ENCODE measurements around the gene TEKT3.

- TF ChIP-seq CTCF (IDR thresholded peaks at IDR 0.05; ENCODE audit: extremely low read depth in 1 of 2, insufficient read depth in 1 of 2, low read depth in 1 of 2, low read length in 2 of 2): no peak
- TF ChIP-seq JUN (IDR thresholded peaks at IDR 0.05; ENCODE audit: borderline replicate concordance, insufficient read depth, insufficient read length, low read depth): no peak
- no peak for TF ChIP-seq MAX (IDR thresholded peaks at IDR 0.05; ENCODE audit: insufficient read depth, insufficient read length)
- no peak for TF ChIP-seq POLR2AphosphoS5 (IDR thresholded peaks at IDR 0.05; ENCODE audit: insufficient read depth, low read depth, low read length)
- no peak for TF ChIP-seq POLR2A (IDR thresholded peaks at IDR 0.05; ENCODE audit: low read depth, low read length)
- TF ChIP-seq FOS (IDR thresholded peaks at IDR 0.05; ENCODE audit: borderline replicate concordance, insufficient read depth, low read length): no peak
Measured at GRCh38 chr17:15268461-15268860, 72.9 kb downstream of the TEKT3 start.
